Activated CD4-positive, alpha-beta T cell treated with anti-CD3 and anti-CD28 coated beads, Interleukin-2, Interleukin-4, amounts not matched to agents 100 ng/mL and 50 ng/mL, durations not matched to agents 16 hours and 8 hours (primary cell): ENCODE data around the gene KITLG.
"Not testable (repeated sequence)": the region's sequence is repeated elsewhere in the genome, so short reads cannot be mapped to it uniquely, and the experiment has no call there.

Experiments used
- DNase-seq: peaks from one replicate; pipeline ENCODE4 v3.0.0-alpha.2; 2020; ENCODE audit warnings: low spot score

KITLG gene

DNA sequence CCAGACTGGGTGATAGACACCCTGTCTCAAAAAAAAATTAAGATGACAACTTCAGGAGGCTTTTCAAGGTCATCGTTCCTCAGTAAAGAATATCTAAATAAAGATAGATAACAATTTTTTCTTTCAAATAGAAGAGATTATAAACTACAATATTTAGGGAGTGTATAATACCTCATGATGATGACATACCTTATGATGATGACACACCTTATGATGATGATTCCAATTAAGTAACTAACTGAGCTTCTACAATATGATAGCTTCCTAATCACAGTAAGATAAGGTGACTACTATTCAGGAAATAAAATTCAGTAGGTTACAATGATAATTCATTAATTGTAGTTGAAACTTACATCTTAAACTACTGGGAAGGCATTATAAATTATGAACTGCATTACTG lies 40.4 kb downstream of the KITLG start:
- no peak for DNase-seq

DNA sequence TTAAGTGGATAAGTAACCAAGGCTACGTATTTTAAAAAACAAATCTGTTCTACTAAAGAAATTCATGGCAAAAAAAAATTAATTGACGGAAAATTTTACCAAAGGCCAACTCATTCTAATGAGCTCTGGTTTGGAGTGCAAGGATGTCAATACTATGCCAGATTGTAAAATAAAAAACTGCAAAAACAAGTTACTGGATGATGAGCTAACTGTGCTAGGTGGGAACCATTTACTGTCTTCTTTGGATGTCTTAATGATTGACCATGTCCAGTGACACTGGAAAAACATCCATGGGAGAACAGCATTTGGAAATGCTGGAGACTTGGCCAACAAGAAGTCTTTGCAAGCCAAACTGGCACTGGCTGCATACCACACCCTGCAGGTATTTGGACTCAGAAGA lies 41.6 kb downstream of the KITLG start:
- DNase-seq = no peak

DNA sequence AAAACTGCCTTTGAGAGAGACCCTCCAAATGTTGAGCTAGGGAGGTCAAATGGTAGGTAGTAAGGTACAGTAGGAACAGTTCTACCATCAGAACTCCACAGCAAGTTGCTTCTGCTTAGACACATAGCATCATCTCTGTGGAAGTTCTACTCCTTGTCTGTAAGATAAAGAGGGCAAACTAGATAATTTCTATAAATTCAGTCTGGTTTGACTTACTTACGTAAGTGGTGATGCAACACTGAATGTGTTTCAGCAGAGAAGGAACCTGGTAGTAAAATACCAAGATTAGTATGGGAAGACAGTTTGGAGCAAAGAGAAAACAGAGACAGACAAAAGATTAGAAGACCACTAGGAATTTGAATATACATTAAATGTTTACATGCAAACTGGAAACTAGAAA lies 42.0 kb downstream of the KITLG start:
- no peak for DNase-seq

DNA sequence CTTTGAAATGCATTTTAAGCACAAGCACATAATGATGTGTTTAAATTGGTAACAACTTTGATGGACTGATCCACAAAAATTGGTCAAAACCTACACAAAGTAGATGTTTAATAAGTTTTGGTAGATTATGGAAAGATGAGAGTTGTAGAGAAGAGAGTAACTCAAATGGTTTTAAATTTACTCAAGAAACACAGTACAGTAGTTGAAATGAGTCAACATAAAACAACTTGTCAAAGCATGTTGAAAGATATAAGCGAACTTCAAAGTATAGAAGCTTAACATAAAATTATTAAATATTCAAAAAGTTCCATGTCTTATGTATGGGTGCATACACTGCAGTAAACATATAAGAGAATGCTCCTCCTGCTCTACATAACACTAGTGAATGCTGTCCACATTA lies 49.4 kb downstream of the KITLG start:
- no peak for DNase-seq

DNA sequence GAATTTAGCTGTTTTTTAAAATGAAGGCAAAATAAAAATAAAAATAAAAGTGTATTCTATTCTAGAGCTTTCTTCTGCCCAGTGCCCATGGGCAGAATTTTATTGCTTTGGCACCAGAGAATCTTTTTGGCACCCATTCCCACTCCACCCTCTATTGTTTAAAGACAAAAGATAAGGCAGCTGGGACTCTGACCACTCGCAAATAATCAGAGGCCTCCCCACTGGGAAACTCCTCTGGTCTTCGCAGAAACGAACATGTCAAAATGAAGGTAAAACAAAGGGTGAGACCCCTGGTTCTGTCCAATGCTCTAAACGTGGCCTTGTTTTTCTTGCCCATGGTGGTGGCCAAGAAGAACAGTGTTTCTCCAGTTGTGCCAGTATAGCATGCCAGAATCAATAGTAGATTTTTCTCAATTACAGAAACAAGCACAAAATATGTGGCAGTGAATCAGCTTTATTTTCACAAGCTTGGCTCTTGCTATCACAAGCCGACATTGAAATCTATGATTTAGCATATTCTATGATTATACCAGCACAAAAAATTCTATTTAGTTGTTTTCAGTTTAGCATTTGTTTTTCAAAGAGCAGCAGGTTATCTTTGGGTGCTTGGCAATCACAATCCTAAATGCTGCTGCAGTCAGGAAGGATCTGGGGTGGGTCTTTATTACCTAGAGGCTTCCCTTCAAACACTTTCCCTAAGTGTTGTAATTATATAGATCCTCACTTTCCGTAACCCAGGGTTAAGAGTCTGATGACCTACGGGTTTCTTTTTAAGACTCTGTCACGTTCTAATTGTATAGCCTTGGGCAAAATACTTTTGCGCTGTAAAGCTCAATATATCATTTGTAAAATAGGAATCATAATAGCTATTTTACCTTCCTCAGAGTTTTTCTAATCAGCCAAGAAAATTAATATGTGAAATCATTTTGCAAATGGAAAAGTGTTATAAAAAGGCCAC lies 50.5 kb downstream of the KITLG start:
- no peak for DNase-seq

DNA sequence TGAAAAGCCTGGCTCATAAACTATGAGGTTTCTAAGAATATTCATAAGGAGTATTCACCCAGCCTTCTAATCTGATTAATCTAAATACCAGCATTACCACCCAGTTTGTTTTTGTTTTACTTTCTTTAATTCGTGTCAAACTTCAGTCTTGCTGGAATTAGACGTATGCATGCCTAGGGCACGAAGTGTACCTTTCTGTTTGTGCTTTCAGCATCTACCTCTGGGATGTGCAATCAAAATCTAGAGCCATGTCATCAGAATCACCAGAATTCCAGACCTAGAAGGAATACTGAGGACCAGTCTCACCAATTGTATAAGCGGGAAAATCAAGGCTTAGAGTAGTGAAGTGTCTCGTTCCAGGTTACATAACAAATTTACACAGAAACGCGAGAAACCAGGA lies 57.3 kb downstream of the KITLG start:
- DNase-seq = no peak

DNA sequence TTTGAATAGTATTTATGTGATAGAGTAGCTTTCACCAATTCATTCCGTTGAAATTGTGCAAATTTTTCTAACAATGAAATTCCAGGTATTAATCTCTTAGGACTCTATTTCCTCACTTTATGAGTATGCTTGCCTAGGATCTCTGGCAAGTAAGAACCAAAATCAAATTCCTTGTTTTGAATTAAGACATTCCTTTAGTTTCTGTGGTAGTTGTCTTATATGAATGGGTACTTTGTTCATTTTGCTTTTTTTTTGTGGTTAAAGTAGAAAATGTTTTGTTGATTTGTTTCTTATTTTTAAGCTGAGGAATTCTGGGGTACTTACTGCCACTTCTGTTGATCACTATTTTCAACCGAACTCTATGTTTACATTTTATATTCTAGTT lies 59.8 kb downstream of the KITLG start:
- no peak for DNase-seq

DNA sequence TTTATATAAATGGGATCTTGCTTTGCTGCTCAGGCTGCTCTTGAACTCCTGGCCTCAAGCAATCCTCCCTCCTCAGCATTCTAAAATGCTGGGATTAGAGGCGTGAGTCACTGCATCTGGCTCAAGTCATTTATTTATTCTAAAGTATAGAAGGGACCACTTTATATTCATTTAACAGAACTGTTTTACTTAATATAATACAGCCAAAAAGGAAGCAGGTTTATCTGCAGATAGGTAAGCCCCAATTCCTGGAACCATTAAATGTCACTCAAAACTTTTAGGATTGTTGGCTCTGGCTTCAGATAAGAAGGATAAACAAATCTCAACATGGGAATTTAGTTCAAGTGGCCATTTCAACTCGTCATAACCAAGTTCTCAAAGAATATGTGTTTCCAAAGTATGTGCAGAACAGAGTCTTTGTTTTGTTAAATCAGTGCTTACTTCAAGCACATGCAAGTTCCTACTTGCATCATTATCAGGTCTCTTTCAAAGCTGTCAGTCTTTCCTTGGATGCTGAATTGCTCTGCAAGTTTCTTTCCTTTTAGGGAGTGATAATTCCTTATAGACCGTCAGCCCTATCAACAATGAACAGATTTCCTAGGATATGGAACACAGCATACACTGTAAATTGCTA lies 60.4 kb downstream of the KITLG start:
- DNase-seq = no peak

DNA sequence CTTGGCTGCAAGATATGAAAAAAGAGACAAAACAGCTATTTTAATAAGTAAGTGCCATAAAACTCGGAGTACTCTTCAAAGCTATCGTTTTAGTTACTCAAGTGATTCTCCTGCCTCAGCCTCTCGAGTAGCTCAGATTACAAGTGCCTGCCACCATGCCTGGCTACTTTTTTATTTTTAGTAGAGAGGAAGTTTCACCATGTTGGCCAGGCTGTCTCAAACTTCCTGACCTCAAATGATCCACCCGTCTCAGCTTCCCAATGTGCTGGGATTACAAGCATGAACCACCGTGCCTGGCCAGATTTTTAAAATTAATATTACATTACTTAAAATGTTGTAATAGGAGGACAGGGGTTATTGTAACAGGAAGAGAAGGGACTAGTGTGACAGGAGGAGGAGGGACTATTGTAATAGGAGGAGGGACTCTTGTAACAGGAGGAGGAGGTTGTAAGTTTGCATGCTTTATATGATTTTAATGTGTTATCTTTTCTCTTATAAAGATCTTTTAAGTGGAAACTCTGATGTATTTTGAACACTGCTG lies 61.3 kb downstream of the KITLG start:
- DNase-seq = no peak

DNA sequence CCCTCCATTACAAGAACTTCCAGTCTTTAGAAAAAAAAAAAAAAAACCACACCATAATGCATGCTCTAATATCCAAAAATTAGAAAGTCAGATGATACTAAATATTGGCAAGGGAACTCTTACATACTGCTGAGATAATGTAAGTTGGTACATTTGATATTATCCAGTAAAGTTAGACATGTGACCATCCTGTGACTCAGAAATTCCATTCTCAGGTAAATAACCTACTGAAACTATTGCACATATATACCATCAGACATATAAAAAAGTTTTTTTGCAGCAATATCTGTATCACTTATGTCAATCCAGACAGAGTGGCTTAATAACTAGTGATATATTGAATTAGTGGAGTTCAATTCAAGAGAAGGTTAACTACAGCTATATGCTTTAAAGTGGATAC lies 63.5 kb downstream of the KITLG start:
- no peak for DNase-seq

DNA sequence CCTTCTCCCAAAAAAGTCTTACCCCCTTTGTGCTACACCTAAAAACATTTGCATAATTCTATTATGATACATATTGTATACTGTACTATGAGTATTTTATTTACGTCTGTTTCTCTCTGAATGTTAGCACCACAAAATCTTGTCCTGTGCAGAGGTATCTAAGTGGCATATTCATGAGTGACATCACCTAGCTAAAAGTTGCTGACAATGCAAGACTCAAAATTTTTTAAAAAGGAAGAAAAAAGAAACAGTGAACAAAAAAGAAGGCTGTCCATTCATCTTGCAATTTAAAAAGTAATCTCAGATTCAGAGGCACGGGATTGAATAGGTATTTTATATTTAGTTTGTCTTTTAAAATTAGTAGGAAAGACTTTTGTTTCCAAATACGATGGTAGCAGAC lies 69.4 kb downstream of the KITLG start:
- no peak for DNase-seq

DNA sequence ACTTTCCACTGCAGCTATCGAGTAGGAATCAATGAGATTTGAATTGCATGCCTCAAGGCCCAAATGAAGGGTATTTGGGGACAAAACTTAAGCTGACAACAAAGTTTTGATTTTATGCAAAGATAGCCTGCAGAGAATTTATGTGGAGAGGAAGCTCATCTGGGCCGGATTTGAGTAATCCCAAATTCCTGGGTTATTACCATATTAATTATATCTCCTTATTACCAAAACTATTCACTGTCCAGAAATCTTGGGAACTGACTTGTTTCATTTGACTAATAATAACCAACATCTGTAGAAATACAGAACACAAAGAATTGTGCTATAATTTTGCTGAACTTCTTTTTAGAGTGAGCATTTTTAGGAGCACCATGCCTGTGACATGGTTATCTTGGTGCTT lies 70.4 kb downstream of the KITLG start:
- DNase-seq = no peak

DNA sequence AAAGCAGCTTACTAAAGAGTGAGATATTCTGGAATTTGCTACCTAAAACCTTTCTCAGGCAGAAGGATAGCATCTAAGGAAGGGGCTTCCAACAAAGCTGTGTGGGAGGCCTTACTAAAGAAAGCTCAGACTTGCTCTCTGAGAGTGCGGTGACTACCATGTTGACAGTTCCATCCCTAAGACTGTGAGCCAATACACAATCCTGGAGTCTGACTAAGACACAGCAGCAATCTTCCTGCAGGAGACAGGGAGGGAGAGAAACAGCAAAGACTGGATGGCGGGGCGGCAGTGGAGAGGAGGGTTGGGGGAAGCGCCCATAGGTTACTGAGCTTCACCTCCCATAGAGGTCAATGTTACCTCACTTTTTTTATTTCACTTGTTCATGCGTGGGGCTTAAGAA lies 70.9 kb downstream of the KITLG start:
- no peak for DNase-seq

DNA sequence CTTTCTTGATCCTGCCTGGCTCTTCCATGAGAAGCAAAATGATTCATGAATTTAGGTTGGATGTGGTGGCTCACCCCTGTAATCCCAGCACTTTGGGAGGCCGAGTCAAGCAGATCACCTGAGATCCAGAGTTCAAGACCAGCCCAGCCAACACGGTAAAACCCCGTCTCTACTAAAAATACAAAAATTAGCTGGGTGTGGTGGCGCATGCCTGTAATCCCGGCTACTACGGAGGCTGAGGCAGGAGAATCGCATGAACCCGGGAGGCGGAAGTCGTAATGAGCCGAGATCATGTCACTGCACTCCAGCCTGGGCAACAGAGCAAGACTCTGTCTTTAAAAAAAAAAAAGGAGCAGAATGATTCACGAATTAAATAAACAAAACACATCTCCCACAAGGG lies 72.4 kb downstream of the KITLG start:
- not testable (repeated sequence) for DNase-seq

DNA sequence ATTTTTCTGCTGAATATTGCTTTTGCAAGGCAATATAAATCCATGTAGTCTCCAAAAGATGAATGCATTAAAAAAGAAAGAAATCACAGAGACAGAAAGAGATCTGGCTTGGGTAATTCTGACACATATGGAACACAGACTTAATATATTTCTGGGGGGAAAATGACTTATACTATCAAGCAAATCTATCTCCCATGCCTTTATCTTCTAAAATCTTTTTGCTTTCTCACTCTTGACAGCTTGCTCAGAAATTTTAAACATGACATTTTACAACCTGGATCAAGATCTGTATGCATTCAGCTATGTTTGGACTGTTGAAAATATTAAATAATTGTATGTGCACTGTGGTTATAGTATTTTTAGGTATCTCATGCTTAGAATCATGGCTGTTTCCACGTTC lies 73.0 kb downstream of the KITLG start:
- no peak for DNase-seq

DNA sequence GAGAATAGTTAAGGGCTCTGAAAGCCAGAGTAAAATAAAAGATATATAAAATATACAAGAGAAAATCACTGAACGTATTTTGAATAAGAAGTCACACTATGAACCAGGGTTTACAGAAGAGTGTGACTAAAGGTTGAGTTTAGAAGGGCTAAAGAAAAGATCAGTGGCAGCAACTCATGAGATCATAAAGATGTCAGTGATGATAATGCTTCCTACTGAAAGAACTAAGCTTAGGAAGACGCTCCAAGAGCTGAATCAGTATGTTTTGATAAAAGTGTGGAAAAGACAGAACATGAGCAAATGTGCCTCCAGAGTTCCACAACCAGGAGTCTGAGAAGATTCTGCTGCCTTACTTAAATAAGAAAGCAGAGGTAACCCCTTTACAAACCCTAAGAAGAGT lies 74.6 kb downstream of the KITLG start:
- no peak for DNase-seq

DNA sequence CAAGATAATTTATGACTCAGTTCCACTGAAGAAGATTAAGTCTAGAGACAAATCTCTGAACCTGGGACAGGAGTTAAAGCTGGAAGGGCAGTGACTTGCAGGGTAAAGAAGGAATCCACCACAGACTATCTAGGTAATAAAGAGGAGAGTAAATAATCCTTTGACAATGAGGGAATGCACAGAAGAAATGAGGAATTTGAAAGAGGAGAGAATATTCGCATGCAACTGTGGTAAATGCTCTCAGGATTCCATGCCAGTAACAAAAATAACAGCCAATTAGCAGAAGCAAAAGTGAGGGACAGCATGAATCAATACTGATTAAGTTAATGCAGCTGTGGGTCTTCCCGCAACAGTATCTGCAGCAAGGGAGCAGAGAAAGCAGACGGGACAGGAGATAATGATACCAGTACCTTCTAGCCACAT lies 77.0 kb downstream of the KITLG start:
- no peak for DNase-seq

DNA sequence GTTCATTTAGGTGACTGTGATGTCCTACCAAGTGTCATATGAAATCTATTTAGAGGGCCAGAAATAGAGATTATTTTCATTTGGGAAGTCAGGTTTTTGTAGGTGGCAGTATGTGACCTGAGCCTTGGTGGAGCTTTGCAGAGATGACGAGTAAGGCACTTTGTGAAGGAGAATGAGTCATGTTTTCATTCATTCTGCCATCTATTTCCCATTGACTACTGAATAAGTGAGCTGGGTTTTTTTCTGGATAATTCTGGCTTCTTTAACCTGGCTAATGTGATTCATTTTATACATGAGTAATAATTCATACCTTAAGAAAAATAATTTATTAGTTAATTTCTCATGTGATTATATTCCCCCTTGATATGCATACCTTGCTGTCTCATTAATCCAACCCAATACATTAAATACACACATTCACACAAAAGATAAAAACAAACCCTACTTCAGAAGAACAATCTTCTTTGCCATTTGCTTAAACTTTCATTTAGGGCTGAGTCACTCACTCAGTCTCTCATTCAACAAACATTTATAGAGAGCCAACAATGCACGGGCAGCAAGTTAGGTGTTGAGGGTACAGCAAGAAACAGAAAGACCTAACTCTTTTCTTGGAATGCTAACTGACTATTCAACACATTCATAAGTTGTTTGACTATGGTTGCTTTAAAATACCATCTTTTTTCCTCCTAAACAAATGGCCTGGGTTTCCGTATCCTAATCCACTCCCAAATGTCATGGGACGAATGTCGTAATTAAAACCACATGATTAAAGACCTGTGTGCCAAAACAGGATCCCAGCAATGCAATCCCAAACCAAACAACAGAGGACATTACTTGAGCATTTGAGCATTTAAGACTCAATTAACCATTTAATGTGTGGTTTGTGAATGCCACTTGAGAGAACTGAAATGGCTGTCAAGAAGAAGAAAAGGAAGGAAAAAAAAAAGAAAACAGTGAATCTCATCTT lies 78.0 kb downstream of the KITLG start:
- DNase-seq = no peak

DNA sequence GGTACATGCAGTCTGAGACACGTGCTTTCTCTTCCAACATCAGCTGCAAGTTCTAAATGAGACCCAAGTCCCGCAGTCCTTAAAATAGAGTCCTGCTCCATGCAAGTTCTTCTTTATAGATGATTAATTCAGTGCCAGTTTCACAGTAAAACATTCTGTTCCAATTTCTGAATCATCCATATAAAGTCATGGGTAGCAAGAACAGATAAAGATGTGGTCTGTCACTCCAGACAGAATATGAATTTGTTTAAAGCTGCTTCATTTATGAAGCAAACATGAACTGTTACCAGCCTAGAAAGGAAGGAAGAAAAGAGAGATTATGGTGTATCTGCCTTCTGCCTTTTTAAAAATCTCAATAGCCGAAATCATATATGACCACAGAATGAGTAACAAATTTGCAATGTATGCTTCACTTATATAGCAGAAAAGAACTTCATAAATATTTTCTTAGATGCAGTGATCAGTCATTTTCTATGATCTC lies 83.3 kb downstream of the KITLG start:
- no peak for DNase-seq

DNA sequence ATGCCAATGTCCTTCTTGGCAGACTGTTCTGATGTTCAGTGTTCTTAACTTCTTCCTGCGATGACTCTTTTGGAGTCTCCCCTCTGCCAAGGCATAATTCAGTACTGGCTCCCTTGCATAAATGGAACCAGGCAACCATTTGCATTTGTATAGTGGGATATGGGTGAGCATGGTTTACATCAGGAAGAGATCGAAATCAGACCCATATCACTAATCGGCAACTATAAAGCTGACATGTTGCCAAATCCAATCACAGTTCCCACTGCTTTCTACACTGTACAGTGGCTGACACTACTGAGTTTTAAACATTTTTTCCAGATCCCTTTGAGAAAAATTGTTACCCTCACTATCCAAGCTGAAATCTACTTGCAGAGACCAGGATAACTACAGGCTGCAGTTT lies 83.8 kb downstream of the KITLG start:
- no peak for DNase-seq

DNA sequence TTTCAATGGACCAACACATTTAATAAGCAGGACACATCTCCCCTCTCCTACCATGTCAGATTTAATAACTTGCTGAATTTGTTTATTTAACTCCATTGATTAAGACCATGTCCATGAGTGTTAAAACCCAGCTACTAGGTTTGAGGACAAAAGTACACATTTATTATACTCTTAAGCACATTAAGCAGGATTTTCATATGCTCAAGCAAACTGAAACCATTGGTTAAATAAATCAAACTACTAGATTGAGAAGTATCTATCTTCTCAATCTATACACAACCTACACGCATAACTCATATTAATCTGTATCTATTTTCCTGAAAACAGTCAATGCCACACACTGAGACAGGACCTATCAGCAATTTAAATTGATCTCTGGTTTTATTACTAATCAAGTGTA lies 85.2 kb downstream of the KITLG start:
- no peak for DNase-seq

DNA sequence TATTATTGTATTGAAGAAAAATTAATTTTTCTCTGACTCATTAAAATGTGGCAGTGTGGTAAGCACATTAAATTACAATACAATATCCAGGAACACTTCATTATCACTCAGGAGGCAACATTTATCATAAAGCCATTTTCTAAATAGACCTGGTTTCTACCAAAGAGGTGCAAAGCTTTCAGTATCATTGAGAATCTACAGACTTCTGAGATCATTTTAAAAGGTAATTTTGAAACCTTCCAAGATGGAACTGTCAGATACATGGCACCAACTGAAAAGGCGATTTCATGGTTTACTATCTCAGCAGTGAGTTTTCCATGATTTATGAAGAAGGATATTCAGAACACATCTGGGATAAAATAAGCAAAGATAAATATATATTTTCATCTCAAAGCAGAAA lies 85.8 kb downstream of the KITLG start:
- DNase-seq = no peak
